ENCODE measurements around the gene FBXO47. TPM values are rescaled to one million over a fixed set of nuclear protein-coding genes. Genes with fewer than 3 reads are reported as not detected.

The FBXO47 gene
- total and polyA plus RNA-seq, 10 of the 15 experiments (the other 5 are each of a cell fraction or from before 2014, with no cell fraction given) = 0.04 to 0.06 (median 0.06) TPM; not detected in 7

DNA sequence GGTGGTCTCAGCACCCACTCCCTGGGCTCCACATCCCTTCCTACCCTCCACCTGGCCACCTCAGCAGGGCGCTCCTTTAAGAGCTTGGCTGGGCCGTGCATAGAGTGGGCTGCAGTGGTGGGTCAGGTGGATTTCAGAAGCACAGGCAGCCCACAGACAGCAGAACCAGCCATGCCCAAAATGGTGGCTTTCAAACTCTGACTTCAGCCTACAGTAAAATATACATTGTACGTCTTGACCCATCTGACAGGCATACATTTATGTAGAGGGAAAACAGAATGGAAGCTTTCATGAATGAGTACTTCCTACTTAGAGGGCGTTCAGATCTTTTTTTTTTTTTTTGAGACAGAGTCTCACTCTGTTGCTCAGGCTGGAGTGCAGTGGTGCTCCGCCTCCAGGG lies 67.8 kb downstream of the FBXO47 start:
- H3K36me3 ChIP-seq (ENCODE audit: control insufficient read depth in 2 of 2, insufficient read depth in 2 of 2, low read length in 1 of 2) = peaks cover 14 to 16% of the 10 kb centered on the region in 2 experiments
- H4K20me1 ChIP-seq (ENCODE audit: control insufficient read depth, insufficient read depth) = no peaks in the 10 kb centered on the region
- RAD21 ChIA-PET (ENCODE audit: unreplicated experiment) = interaction anchor here (1.4 to 2.4 kb wide), 3 partner anchors 14 to 30 kb away, joined by 3 to 10 read pairs (median 9); partner anchors contain the start of gene LASP1
- peak; percentile 62; the same call in 1 of the 2 replicates for TF ChIP-seq SMARCA5 (IDR thresholded peaks at IDR 0.05)
- no peak for TF ChIP-seq CBX5 (IDR thresholded peaks at IDR 0.05; ENCODE audit: low read depth)
- peak overlapping the region; percentile 84 for H3K4me2 ChIP-seq (ENCODE audit: control insufficient read depth, insufficient read depth)
- FAIRE-seq = no peak
- H3K27me3 ChIP-seq (replicated peaks in 1 of 2; ENCODE audit: control insufficient read depth in 2 of 2, insufficient read depth in 2 of 2, low read length in 1 of 2) = no peaks in the 10 kb centered on the region
- H3K4me1 ChIP-seq (ENCODE audit: control insufficient read depth, insufficient read depth, low read length) = peaks cover 28% of the 10 kb centered on the region
- peak overlapping the region; percentile 75 for H2AFZ ChIP-seq (ENCODE audit: control insufficient read depth, low read depth, low read length)
- H3K79me2 ChIP-seq (ENCODE audit: control insufficient read depth, insufficient read depth, low read length) = peaks cover 4% of the 10 kb centered on the region
- H3K9ac ChIP-seq (ENCODE audit: control insufficient read depth, insufficient read depth, low read length) = peak overlapping the region; percentile 75
- POLR2A ChIA-PET = interaction anchor here (0.5 to 2.8 kb wide), 6 partner anchors 8 to 150 kb away, joined by 3 to 21 read pairs (median 6); partner anchors contain the start of genes LASP1 and RPL23
- no peaks in the 10 kb centered on the region; the same call in 2 of the 3 replicates for H3K9me3 ChIP-seq (replicated peaks; ENCODE audit: control insufficient read depth, insufficient read depth, low read length)
- in situ Hi-C loops (cut with MboI) = no loop called here
- BruUV-seq (replicated peaks) = no TSS peak
- peak overlapping the region; percentile 96 for H3K27ac ChIP-seq (ENCODE audit: control insufficient read depth, insufficient read depth)
- CTCF ChIA-PET = interaction anchor here (0.5 to 2.0 kb wide), 3 partner anchors 27 to 61 kb away, joined by 3 to 6 read pairs (median 4); no protein-coding TSS in a partner anchor
- H3K4me3 ChIP-seq = 0 out of 2 replicates have a peak overlapping the region, but pooled peaks have one; percentile 15
- SMC1A ChIA-PET (ENCODE audit: uncharacterized antibody, unreplicated experiment) = interaction anchor here (0.6 to 1.9 kb wide), 5 partner anchors 9 to 84 kb away, joined by 3 to 6 read pairs (median 3); partner anchors contain the start of gene LASP1
- no peak for DNase-seq (ENCODE audit: low read depth, low spot score)
- intact Hi-C loops (cut with micrococcal nuclease; ENCODE audit: unreplicated experiment) = no loop called here
- ATAC-seq = peak; percentile 6; the same call in 1 of the 3 replicates
- 4% methylated on average over 4 of the region's 5 CpGs for WGBS (ENCODE audit: insufficient coverage, insufficient replicate concordance, low lambda C conversion rate, missing lambda C conversion rate)

DNA sequence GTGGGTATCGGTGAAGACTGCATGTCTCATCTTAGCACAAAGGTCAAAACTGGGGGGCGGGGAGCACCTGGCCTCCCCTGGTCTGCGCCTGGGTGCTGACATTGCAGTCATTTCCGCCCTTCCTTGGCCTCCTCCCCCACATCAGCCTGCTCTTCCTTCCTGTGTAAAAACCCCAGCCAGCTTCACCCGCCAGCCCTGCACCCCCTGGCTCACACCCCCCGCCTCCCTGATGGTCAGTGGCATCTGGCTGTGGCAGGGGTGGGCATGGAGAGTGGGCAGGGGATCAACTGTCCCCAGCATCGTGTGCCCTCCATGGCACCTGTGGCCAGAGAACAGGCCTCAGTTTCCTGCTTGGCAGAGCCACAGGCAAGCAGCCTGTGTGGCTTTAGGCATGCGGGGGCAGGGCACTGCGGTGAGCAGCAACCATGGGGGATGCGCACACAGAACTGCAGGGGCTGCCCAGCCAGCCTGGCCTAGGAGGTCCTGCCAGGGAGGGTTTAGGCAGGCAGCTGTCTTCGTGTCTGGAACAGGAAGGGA lies 68.3 kb downstream of the FBXO47 start:
- WGBS (ENCODE audit: insufficient coverage, insufficient replicate concordance, low lambda C conversion rate, missing lambda C conversion rate) = 3% methylated on average over 11 of the region's 11 CpGs
- in situ Hi-C loops (cut with MboI) (no loop called here), intact Hi-C loops (cut with micrococcal nuclease; ENCODE audit: unreplicated experiment) (no loop called here)
- ChIA-PET CTCF (interaction anchor here (0.5 to 2.0 kb wide), 8 partner anchors 9 to 61 kb away, joined by 3 to 6 read pairs (median 4); partner anchors contain the start of gene LASP1), RAD21 (ENCODE audit: unreplicated experiment) (interaction anchor here (1.4 to 2.4 kb wide), 4 partner anchors 13 to 84 kb away, joined by 3 to 10 read pairs (median 8); partner anchors contain the start of gene LASP1), POLR2A (interaction anchor here (0.5 to 2.8 kb wide), 4 partner anchors 9 to 151 kb away, joined by 3 to 21 read pairs (median 8); partner anchors contain the start of genes LASP1 and RPL23), SMC1A (ENCODE audit: uncharacterized antibody, unreplicated experiment) (interaction anchor here (0.6 to 1.9 kb wide), 12 partner anchors 10 to 266 kb away, joined by 3 to 7 read pairs (median 4); partner anchors contain the start of genes LASP1 and LASP1NB)
- Histone ChIP-seq H3K9me3 (replicated peaks; ENCODE audit: control insufficient read depth, insufficient read depth, low read length) (no peaks in the 10 kb centered on the region; the same call in 2 of the 3 replicates), H3K36me3 (ENCODE audit: control insufficient read depth in 2 of 2, insufficient read depth in 2 of 2, low read length in 1 of 2) (peaks cover 17 to 19% of the 10 kb centered on the region in 2 experiments), H2AFZ (ENCODE audit: control insufficient read depth, low read depth, low read length) (peak overlapping the region; percentile 75), H3K27ac (ENCODE audit: control insufficient read depth, insufficient read depth) (peak overlapping the region; percentile 96), H3K9ac (ENCODE audit: control insufficient read depth, insufficient read depth, low read length) (peak overlapping the region; percentile 75), H3K4me3 (peak overlapping the region; percentile 15; the same call in 1 of the 2 replicates), H3K27me3 (replicated peaks in 1 of 2; ENCODE audit: control insufficient read depth in 2 of 2, insufficient read depth in 2 of 2, low read length in 1 of 2) (no peaks in the 10 kb centered on the region), H4K20me1 (ENCODE audit: control insufficient read depth, insufficient read depth) (no peaks in the 10 kb centered on the region), H3K4me1 (ENCODE audit: control insufficient read depth, insufficient read depth, low read length) (peaks cover 28% of the 10 kb centered on the region), H3K79me2 (ENCODE audit: control insufficient read depth, insufficient read depth, low read length) (peaks cover 4% of the 10 kb centered on the region), H3K4me2 (ENCODE audit: control insufficient read depth, insufficient read depth) (peak overlapping the region; percentile 84)
- peak; percentile 97 for ATAC-seq
- peak; percentile 64 for DNase-seq (ENCODE audit: low read depth, low spot score)
- FAIRE-seq = peak; percentile 98
- BruUV-seq (replicated peaks) = no TSS peak
- TF ChIP-seq NFYA (IDR thresholded peaks at IDR 0.05; ENCODE audit: borderline replicate concordance, low read depth, low read length) (no peak), BMI1 (IDR thresholded peaks at IDR 0.05; ENCODE audit: borderline replicate concordance) (no peak), SMAD1 (IDR thresholded peaks at IDR 0.05; ENCODE audit: low read depth, partially characterized antibody) (no peak), EP300 (IDR thresholded peaks at IDR 0.05; ENCODE audit: borderline replicate concordance in 1 of 2, control insufficient read depth in 1 of 2, low read depth in 2 of 2, low read length in 2 of 2) (peak in 1 of 2 experiments; percentile 50; a peak in 1 of 4 replicates), RBBP5 (conservative IDR thresholded peaks at IDR 0.05) (no peak), IKZF2 (IDR thresholded peaks at IDR 0.05) (peak; percentile 74 to 81; a peak in 3 of 4 replicates), CREM (IDR thresholded peaks at IDR 0.05; ENCODE audit: low read depth) (peak; percentile 82), SUPT20H (IDR thresholded peaks at IDR 0.05; ENCODE audit: borderline replicate concordance, control insufficient read depth, low read depth, low read length) (no peak)
- TF ChIP-seq, protein P1, sequence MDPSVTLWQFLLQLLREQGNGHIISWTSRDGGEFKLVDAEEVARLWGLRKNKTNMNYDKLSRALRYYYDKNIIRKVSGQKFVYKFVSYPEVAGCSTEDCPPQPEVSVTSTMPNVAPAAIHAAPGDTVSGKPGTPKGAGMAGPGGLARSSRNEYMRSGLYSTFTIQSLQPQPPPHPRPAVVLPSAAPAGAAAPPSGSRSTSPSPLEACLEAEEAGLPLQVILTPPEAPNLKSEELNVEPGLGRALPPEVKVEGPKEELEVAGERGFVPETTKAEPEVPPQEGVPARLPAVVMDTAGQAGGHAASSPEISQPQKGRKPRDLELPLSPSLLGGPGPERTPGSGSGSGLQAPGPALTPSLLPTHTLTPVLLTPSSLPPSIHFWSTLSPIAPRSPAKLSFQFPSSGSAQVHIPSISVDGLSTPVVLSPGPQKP (IDR thresholded peaks at IDR 0.05; ENCODE audit: low read depth, low read length) = no peak
- TF ChIP-seq, protein P2, sequence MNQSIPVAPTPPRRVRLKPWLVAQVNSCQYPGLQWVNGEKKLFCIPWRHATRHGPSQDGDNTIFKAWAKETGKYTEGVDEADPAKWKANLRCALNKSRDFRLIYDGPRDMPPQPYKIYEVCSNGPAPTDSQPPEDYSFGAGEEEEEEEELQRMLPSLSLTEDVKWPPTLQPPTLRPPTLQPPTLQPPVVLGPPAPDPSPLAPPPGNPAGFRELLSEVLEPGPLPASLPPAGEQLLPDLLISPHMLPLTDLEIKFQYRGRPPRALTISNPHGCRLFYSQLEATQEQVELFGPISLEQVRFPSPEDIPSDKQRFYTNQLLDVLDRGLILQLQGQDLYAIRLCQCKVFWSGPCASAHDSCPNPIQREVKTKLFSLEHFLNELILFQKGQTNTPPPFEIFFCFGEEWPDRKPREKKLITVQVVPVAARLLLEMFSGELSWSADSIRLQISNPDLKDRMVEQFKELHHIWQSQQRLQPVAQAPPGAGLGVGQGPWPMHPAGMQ (IDR thresholded peaks at IDR 0.05; ENCODE audit: borderline replicate concordance) = no peak
